ENCODE results near the gene ATP6V1D.

GRCh38 chr14:67392123-67392522 lies 32.5 kb upstream of the ATP6V1D start:
- no peak for TF ChIP-seq USF2 (IDR thresholded peaks at IDR 0.05)
- no peak for TF ChIP-seq FOSL2 (IDR thresholded peaks at IDR 0.05)
- TF ChIP-seq FOSL2 (CRISPR knock-in tag; IDR thresholded peaks at IDR 0.05): no peak
